K562 (cell line): Measurements from ENCODE around the gene SPINT2. TPM values are rescaled to one million over a fixed set of nuclear protein-coding genes. Genes with fewer than 3 reads are reported as not detected.

Experiments
- ARNT ChIP-seq, 2 experiments: fragments of 450-650 bp; IDR thresholded peaks; 2 replicates each; pipeline ENCODE4 v1.6.1; 2016; ENCODE audit warnings: mild to moderate bottlenecking in 1 of 2
- BDP1 ChIP-seq: IDR thresholded peaks from 3 replicates; pipeline ENCODE4 v1.6.1; 2011; ENCODE audit not compliant: insufficient read length, insufficient read depth
- BRD4 ChIP-seq: fragments of 200-600 bp; sonication (generic); IDR thresholded peaks from 2 replicates; pipeline ENCODE4 v1.6.1; 2017; ENCODE audit warnings: inconsistent platforms
- CBFA2T3 ChIP-seq: fragments of 450-650 bp; IDR thresholded peaks from 2 replicates; pipeline ENCODE4 v1.6.1; 2017
- EP400 ChIP-seq: fragments of 450-650 bp; IDR thresholded peaks from 2 replicates; pipeline ENCODE4 v1.6.1; 2017; ENCODE audit warnings: antibody characterized with exemption, mild to moderate bottlenecking, moderate library complexity
- FOSL1 ChIP-seq: fragments of 200-800 bp; sonication (Bioruptor generic); conservative IDR thresholded peaks from 2 replicates; pipeline ENCODE4 v1.6.1; 2016; ENCODE audit warnings: missing genetic modification characterization, missing compliant biosample characterization
- KAT2B ChIP-seq: IDR thresholded peaks from one replicate; pipeline ENCODE4 v1.6.1; 2012; ENCODE audit warnings: low read depth, mild to moderate bottlenecking, control low read depth, inconsistent platforms, low read length, moderate library complexity
- KLF13 ChIP-seq: fragments of 450-650 bp; IDR thresholded peaks from 2 replicates; pipeline ENCODE4 v1.6.1; 2016; ENCODE audit warnings: missing genetic modification characterization, low read depth, mild to moderate bottlenecking, missing compliant biosample characterization, moderate library complexity, borderline replicate concordance
- MAZ ChIP-seq, 2 experiments: fragments of 450-650 bp in 1 of 2; sonication (generic) in 1 of 2; formaldehyde crosslinking; IDR thresholded peaks in 1 of 2; conservative IDR thresholded peaks in 1 of 2; 2 replicates each; pipeline versions ENCODE4 v1.4.0 to v1.5.0; 2020; ENCODE audit warnings: mild to moderate bottlenecking in 1 of 2, missing genetic modification reagents in 1 of 2
- NFE2L1 ChIP-seq: fragments of 450-650 bp; IDR thresholded peaks from 2 replicates; pipeline ENCODE4 v1.6.1; 2016; ENCODE audit warnings: missing genetic modification characterization, low read depth, mild to moderate bottlenecking, missing compliant biosample characterization, moderate library complexity, borderline replicate concordance
- RFX1 ChIP-seq: fragments of 450-650 bp; IDR thresholded peaks from 2 replicates; pipeline ENCODE4 v1.6.1; 2016; ENCODE audit warnings: mild to moderate bottlenecking, moderate library complexity
- TAL1 ChIP-seq: fragments of 450-650 bp; IDR thresholded peaks from 2 replicates; pipeline ENCODE4 v1.6.1; 2016; ENCODE audit warnings: mild to moderate bottlenecking
- TCF3 ChIP-seq: sonication (generic); formaldehyde crosslinking; IDR thresholded peaks from 2 replicates; pipeline ENCODE4 v1.4.0; 2020; ENCODE audit warnings: mild to moderate bottlenecking, missing genetic modification reagents
- TCFL5 ChIP-seq: fragments of 250-450 bp; sonication (Bioruptor Pico); conservative IDR thresholded peaks from 2 replicates; pipeline ENCODE4 v1.6.1; 2021; ENCODE audit warnings: mild to moderate bottlenecking, moderate library complexity, matching md5 sums
- TRIM28 ChIP-seq: fragments of 450-650 bp; IDR thresholded peaks from 2 replicates; pipeline ENCODE4 v1.6.1; 2017
- YBX1 ChIP-seq: fragments of 450-650 bp; IDR thresholded peaks from 2 replicates; pipeline ENCODE4 v1.7.1; 2016; ENCODE audit warnings: mild to moderate bottlenecking
- ZFP91 ChIP-seq: sonication (generic); formaldehyde crosslinking; IDR thresholded peaks from 2 replicates; pipeline ENCODE4 v1.8.0; 2022; ENCODE audit warnings: mild to moderate bottlenecking, missing genetic modification reagents
- ZNF408 ChIP-seq: fragments of 250-450 bp; sonication (Bioruptor Pico); IDR thresholded peaks from 2 replicates; pipeline ENCODE4 v1.4.0; 2020; ENCODE audit warnings: low read depth, mild to moderate bottlenecking, moderate library complexity
- polyA plus RNA-seq, 8 experiments: library from polyadenylated mRNA; depleted of rRNA in 4 of 8; stranded (reverse) in 5 of 8; unstranded in 3 of 8; fragments of >200 nt; fragmentation: Nextera tagmentation in 2 of 8; fragmentation: Illumina TruSeq in 1 of 8; extraction: Ambion mirVana in 2 of 8; extraction: Trizol in 1 of 8; gene quantifications; 2 replicates each; pipeline versions ENCODE4 v1.2.1 to v1.2.3, GENCODE V29; 2011 to 2014; ENCODE audit warnings: inconsistent platforms in 1 of 8, missing spikeins in 1 of 8
- total RNA-seq, 7 experiments: library from RNA; depleted of rRNA in 6 of 7; stranded (reverse); fragments of >200 nt in 6 of 7; fragmentation: Illumina TruSeq in 2 of 7; extraction: Trizol in 2 of 7; gene quantifications; 2 replicates each; pipeline versions ENCODE4 v1.2.1 to v1.2.3, GENCODE V29; 2011 to 2021; ENCODE audit warnings: low replicate concordance in 1 of 7
- TF ChIP-seq, protein P1 (sequence below): fragments of 450-650 bp; IDR thresholded peaks from 2 replicates; pipeline ENCODE4 v1.6.1; 2017; ENCODE audit warnings: antibody characterized with exemption, mild to moderate bottlenecking
- TF ChIP-seq, protein P2 (sequence below): fragments of 250-450 bp; sonication (Bioruptor Pico); IDR thresholded peaks from 2 replicates; pipeline ENCODE4 v1.8.0; 2022; ENCODE audit warnings: moderate library complexity, mild to moderate bottlenecking, inconsistent platforms
- TF ChIP-seq, protein P3 (sequence below): fragments of 250-450 bp; sonication (Bioruptor Pico); IDR thresholded peaks from 2 replicates; pipeline ENCODE4 v1.5.0; 2021
- TF ChIP-seq, protein P4 (sequence below): fragments of 450-650 bp; IDR thresholded peaks from 2 replicates; pipeline ENCODE4 v1.6.1; 2017; ENCODE audit warnings: mild to moderate bottlenecking, moderate library complexity

The SPINT2 gene
- total and polyA plus RNA-seq, 9 of the 15 experiments (the other 6 are each of a cell fraction or from before 2014, with no cell fraction given), result 0.65 to 4.5 (median 3.4) TPM

DNA sequence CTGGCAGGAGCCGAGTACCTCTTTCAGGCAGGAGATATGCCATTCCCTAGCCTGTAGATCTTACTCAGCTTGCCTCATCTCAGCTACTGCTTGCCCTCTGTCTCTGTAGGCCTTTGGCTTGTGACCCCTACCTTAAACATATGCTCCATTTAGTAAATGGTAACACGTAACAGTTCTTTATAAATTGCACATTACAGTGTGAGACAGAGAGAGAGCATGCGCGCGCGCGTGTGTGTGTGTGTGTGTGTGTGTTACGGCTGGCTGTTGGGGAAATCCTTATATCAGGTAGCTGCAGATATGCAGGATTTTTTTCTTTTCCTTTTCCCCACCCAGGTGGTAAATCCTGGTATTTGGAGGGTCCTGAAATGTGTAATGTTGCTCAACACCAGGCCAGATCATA, 4.2 kb downstream of the SPINT2 start (continued):
- TF ChIP-seq, protein P1, sequence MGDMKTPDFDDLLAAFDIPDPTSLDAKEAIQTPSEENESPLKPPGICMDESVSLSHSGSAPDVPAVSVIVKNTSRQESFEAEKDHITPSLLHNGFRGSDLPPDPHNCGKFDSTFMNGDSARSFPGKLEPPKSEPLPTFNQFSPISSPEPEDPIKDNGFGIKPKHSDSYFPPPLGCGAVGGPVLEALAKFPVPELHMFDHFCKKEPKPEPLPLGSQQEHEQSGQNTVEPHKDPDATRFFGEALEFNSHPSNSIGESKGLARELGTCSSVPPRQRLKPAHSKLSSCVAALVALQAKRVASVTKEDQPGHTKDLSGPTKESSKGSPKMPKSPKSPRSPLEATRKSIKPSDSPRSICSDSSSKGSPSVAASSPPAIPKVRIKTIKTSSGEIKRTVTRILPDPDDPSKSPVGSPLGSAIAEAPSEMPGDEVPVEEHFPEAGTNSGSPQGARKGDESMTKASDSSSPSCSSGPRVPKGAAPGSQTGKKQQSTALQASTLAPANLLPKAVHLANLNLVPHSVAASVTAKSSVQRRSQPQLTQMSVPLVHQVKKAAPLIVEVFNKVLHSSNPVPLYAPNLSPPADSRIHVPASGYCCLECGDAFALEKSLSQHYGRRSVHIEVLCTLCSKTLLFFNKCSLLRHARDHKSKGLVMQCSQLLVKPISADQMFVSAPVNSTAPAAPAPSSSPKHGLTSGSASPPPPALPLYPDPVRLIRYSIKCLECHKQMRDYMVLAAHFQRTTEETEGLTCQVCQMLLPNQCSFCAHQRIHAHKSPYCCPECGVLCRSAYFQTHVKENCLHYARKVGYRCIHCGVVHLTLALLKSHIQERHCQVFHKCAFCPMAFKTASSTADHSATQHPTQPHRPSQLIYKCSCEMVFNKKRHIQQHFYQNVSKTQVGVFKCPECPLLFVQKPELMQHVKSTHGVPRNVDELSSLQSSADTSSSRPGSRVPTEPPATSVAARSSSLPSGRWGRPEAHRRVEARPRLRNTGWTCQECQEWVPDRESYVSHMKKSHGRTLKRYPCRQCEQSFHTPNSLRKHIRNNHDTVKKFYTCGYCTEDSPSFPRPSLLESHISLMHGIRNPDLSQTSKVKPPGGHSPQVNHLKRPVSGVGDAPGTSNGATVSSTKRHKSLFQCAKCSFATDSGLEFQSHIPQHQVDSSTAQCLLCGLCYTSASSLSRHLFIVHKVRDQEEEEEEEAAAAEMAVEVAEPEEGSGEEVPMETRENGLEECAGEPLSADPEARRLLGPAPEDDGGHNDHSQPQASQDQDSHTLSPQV, result no peak; the same call in 1 of the 2 replicates
- TF ChIP-seq TCFL5 (CRISPR knock-in tag), result no peak
- TF ChIP-seq CBFA2T3, result peak; percentile 63
- TF ChIP-seq, protein P2, sequence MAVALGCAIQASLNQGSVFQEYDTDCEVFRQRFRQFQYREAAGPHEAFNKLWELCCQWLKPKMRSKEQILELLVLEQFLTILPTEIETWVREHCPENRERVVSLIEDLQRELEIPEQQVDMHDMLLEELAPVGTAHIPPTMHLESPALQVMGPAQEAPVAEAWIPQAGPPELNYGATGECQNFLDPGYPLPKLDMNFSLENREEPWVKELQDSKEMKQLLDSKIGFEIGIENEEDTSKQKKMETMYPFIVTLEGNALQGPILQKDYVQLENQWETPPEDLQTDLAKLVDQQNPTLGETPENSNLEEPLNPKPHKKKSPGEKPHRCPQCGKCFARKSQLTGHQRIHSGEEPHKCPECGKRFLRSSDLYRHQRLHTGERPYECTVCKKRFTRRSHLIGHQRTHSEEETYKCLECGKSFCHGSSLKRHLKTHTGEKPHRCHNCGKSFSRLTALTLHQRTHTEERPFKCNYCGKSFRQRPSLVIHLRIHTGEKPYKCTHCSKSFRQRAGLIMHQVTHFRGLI (CRISPR knock-in tag), result no peak
- TF ChIP-seq ARNT (IDR thresholded peaks at IDR 0.05), result no peak
- TF ChIP-seq NFE2L1, result no peak
- no peak for TF ChIP-seq MAZ (CRISPR knock-in tag; conservative IDR thresholded peaks at IDR 0.05 in 1 of 2, IDR thresholded peaks at IDR 0.05 in 1 of 2)
- TF ChIP-seq ZNF408 (CRISPR knock-in tag), result no peak
- TF ChIP-seq YBX1, result no peak
- no peak for TF ChIP-seq TRIM28
- TF ChIP-seq, protein P3, sequence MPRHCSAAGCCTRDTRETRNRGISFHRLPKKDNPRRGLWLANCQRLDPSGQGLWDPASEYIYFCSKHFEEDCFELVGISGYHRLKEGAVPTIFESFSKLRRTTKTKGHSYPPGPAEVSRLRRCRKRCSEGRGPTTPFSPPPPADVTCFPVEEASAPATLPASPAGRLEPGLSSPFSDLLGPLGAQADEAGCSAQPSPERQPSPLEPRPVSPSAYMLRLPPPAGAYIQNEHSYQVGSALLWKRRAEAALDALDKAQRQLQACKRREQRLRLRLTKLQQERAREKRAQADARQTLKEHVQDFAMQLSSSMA (CRISPR knock-in tag), result no peak
- no peak for TF ChIP-seq ZFP91
- no peak for TF ChIP-seq BRD4
- no peak for TF ChIP-seq BDP1
- TF ChIP-seq KLF13, result no peak
- no peak for TF ChIP-seq KAT2B
- no peak for TF ChIP-seq RFX1
- TF ChIP-seq TAL1, result peak; percentile 48
- peak; percentile 54 for TF ChIP-seq TCF3 (CRISPR knock-in tag)
- TF ChIP-seq EP400, result no peak
- no peak for TF ChIP-seq FOSL1 (tag)
- TF ChIP-seq, protein P4, sequence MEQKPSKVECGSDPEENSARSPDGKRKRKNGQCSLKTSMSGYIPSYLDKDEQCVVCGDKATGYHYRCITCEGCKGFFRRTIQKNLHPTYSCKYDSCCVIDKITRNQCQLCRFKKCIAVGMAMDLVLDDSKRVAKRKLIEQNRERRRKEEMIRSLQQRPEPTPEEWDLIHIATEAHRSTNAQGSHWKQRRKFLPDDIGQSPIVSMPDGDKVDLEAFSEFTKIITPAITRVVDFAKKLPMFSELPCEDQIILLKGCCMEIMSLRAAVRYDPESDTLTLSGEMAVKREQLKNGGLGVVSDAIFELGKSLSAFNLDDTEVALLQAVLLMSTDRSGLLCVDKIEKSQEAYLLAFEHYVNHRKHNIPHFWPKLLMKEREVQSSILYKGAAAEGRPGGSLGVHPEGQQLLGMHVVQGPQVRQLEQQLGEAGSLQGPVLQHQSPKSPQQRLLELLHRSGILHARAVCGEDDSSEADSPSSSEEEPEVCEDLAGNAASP, result no peak
